ENCODE data around the gene PRDX1. TPM values are rescaled to one million over a fixed set of nuclear protein-coding genes. Genes with fewer than 3 reads are reported as not detected.

The PRDX1 gene
- total and polyA plus RNA-seq, 2 of the 8 experiments (the other 6 are each of a cell fraction or from before 2014, with no cell fraction given), result 1,165 to 1,418 TPM

DNA sequence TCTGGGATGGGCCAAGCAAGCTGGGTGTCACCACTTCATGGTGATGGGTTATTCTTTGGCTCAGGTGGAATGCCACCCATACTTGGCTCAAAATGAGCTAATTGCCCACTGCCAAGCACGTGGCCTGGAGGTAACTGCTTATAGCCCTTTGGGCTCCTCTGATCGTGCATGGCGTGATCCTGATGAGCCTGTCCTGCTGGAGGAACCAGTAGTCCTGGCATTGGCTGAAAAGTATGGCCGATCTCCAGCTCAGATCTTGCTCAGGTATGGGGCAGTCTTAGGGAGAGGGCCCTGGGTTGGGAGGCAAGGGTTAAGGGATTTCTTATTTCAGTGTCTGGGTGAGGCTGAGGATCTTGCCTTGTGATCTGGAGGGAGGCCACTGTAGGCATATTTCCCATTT lies 46.7 kb upstream of the PRDX1 start:
- no peak overlapping the region for H2BK20ac ChIP-seq (ENCODE audit: low read length)
- no peak overlapping the region for H2BK15ac ChIP-seq (ENCODE audit: low read length)
- H3K4me3 ChIP-seq (ENCODE audit: extremely low read depth in 1 of 4, insufficient read depth in 2 of 4, low read depth in 3 of 4, low read length in 4 of 4), result no peak overlapping the region
- H3K4ac ChIP-seq (replicated peaks; ENCODE audit: insufficient read length, low read depth, low read length), result no peak overlapping the region
- H3K14ac ChIP-seq (ENCODE audit: insufficient read length), result no peak overlapping the region
- no peaks in the 10 kb centered on the region for H3K27me3 ChIP-seq (replicated peaks in 1 of 4; ENCODE audit: control insufficient read depth in 3 of 4, extremely low read depth in 1 of 4, insufficient read depth in 3 of 4, low read length in 3 of 4)
- H3K23me2 ChIP-seq (ENCODE audit: low read depth, low read length), result no peaks in the 10 kb centered on the region
- H2BK120ac ChIP-seq (replicated peaks; ENCODE audit: low read depth, low read length), result no peak overlapping the region
- no peak overlapping the region for H4K8ac ChIP-seq (ENCODE audit: extremely low read depth, insufficient read depth, low read length)
- no peak overlapping the region for H3K23ac ChIP-seq (ENCODE audit: insufficient read length)
- H3K18ac ChIP-seq (ENCODE audit: extremely low read depth, low read length), result no peak overlapping the region
- H4K20me1 ChIP-seq (replicated peaks in 1 of 2; ENCODE audit: control insufficient read depth in 1 of 2, insufficient read depth in 2 of 2, low read length in 2 of 2), result peaks cover 8 to 16% of the 10 kb centered on the region in 2 experiments
- H3K9ac ChIP-seq (replicated peaks in 1 of 4; ENCODE audit: extremely low read depth in 1 of 4, low read depth in 3 of 4, low read length in 3 of 4), result no peak overlapping the region
- H2BK12ac ChIP-seq (ENCODE audit: low read depth, low read length), result no peak overlapping the region
- H2BK5ac ChIP-seq (ENCODE audit: low read depth, low read length), result no peak overlapping the region
- H3K4me2 ChIP-seq (ENCODE audit: insufficient read depth in 1 of 2, low read depth in 2 of 2, low read length in 2 of 2), result no peak overlapping the region
- ChIA-PET POLR2A (ENCODE audit: partially characterized antibody) (interaction anchor here (0.8 to 16.6 kb wide), 9 partner anchors 13 to 68 kb away, joined by 3 to 222 read pairs (median 55); partner anchors contain the start of genes AKR1A1, CCDC163, MMACHC and NASP), CTCF (ENCODE audit: partially characterized antibody) (interaction anchor here (0.6 to 10.7 kb wide), 23 partner anchors 10 to 775 kb away, joined by 3 to 133 read pairs (median 7); partner anchors contain the start of genes AKR1A1, NASP and PRDX1)
- no peak overlapping the region for H2AK5ac ChIP-seq (ENCODE audit: low read depth, low read length)
- H3K4me1 ChIP-seq (replicated peaks in 1 of 4; ENCODE audit: control insufficient read depth in 3 of 4, insufficient read depth in 4 of 4, low read length in 3 of 4), result peaks cover 0 to 3% (median 2%) of the 10 kb centered on the region in 4 experiments; a peak in 5 of 7 replicates
- H3K9me3 ChIP-seq (ENCODE audit: insufficient read depth in 2 of 2, low read depth in 1 of 2, low read length in 1 of 2), result no peaks in the 10 kb centered on the region
- no peak overlapping the region for H2AFZ ChIP-seq (ENCODE audit: low read length)
- no peak overlapping the region for H3K56ac ChIP-seq (replicated peaks; ENCODE audit: insufficient read length, low read depth, low read length)
- peaks cover 0 to 9% of the 10 kb centered on the region in 2 experiments; a peak in 1 of 4 replicates for H3K79me2 ChIP-seq (ENCODE audit: control insufficient read depth in 1 of 2, insufficient read depth in 2 of 2, low read length in 2 of 2)
- no peak overlapping the region for H4K91ac ChIP-seq (replicated peaks; ENCODE audit: insufficient read length, low read length)
- H4K5ac ChIP-seq (ENCODE audit: insufficient read length, low read depth, low read length), result no peak overlapping the region
- FAIRE-seq (no peak), DNase-seq (ENCODE audit: low read depth in 1 of 2, low spot score in 2 of 2) (no peak)
- peaks cover 29 to 58% (median 48%) of the 10 kb centered on the region in 4 experiments for H3K36me3 ChIP-seq (ENCODE audit: control insufficient read depth in 2 of 4, insufficient read depth in 4 of 4, low read length in 3 of 4)
- H3K79me1 ChIP-seq (ENCODE audit: low read depth, low read length), result 0 out of 2 replicates have a peak, but pooled peaks cover 3% of the 10 kb centered on the region
- H3K27ac ChIP-seq (ENCODE audit: low read depth, low read length), result no peak overlapping the region; the same call in 1 of the 2 replicates
- 96% methylated on average over 4 of the region's 4 CpGs; no CpG with 5 or more reads in 1 of the 2 experiments for WGBS, 2 experiments (ENCODE audit: extremely low coverage in 1 of 2, insufficient coverage in 1 of 2, insufficient read length in 1 of 2, insufficient replicate concordance in 2 of 2, low coverage in 1 of 2, low lambda C conversion rate in 2 of 2, missing lambda C conversion rate in 1 of 2)
- TF ChIP-seq KDM5A (IDR thresholded peaks at IDR 0.05; ENCODE audit: low read length) (no peak), CEBPB (IDR thresholded peaks at IDR 0.05; ENCODE audit: low read depth, low read length) (no peak), RAD21 (IDR thresholded peaks at IDR 0.05 in 1 of 2, conservative IDR thresholded peaks at IDR 0.05 in 1 of 2; ENCODE audit: low read depth in 2 of 2, low read length in 2 of 2) (no peak), CBX8 (IDR thresholded peaks at IDR 0.05; ENCODE audit: borderline replicate concordance, low read depth, low read length) (no peak), ZNF274 (IDR thresholded peaks at IDR 0.05; ENCODE audit: borderline replicate concordance, extremely low read depth, low read length) (no peak), BRCA1 (IDR thresholded peaks at IDR 0.05; ENCODE audit: low read depth, low read length) (no peak), NANOG (IDR thresholded peaks at IDR 0.05; ENCODE audit: insufficient read depth, low read depth, low read length, poor library complexity, severe bottlenecking) (no peak), EGR1 (IDR thresholded peaks at IDR 0.05; ENCODE audit: borderline replicate concordance, low read depth, low read length) (no peak), CTBP2 (IDR thresholded peaks at IDR 0.05; ENCODE audit: borderline replicate concordance, insufficient read depth, insufficient read length, low read length) (no peak)
- TF ChIP-seq, protein P1, sequence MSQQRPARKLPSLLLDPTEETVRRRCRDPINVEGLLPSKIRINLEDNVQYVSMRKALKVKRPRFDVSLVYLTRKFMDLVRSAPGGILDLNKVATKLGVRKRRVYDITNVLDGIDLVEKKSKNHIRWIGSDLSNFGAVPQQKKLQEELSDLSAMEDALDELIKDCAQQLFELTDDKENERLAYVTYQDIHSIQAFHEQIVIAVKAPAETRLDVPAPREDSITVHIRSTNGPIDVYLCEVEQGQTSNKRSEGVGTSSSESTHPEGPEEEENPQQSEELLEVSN (IDR thresholded peaks at IDR 0.05), result no peak
- TF ChIP-seq, protein P2, sequence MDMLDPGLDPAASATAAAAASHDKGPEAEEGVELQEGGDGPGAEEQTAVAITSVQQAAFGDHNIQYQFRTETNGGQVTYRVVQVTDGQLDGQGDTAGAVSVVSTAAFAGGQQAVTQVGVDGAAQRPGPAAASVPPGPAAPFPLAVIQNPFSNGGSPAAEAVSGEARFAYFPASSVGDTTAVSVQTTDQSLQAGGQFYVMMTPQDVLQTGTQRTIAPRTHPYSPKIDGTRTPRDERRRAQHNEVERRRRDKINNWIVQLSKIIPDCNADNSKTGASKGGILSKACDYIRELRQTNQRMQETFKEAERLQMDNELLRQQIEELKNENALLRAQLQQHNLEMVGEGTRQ (IDR thresholded peaks at IDR 0.05; ENCODE audit: low read length), result no peak

Data from H1 (cell line).